SW 1271 (cell line): ENCODE data around the gene UQCC5.

Experiments used
- DNase-seq, 2 experiments: peaks; one replicate each; lab custom pipeline; 2025; lab: John Stamatoyannopoulos, UW

Gene UQCC5

DNA sequence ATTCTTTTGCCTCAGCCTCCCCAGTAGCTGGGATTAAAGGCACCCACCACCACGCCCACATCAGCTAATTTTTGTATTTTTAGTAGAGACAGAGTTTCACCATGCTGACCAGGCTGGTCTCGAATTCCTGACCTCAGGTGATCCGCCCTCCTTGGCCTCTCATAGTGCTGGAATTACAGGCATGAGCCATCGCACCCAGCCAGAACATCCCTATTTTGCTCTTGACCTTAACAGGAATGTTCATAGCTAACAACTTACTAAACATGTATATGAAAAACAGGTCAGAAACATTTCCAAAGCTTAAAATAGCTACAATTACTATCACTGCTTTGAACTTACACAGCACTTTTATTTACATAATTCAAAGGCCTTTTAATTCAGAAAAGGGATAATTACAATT is 33.7 kb downstream of the UQCC5 start:
- DNase-seq = no peak

DNA sequence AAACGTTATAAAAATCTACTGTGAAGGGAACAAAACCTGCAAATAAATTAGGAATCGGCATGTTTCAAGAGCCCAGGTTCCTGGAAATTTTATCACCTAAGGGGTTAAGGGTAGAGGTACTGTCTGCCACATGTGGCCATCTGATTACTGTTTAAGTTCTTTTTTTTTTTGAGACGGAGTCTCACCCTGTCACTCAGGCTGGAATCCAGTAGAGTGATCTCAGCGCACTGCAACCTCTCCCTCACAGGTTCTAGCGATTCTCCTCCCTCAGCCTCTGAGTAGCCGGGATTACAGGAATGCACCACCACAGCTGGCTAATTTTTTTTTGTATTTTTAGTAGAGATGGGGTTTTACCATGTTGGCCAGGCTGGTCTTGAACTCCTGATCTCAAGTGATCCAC is 35.8 kb downstream of the UQCC5 start:
- DNase-seq = no peak

DNA sequence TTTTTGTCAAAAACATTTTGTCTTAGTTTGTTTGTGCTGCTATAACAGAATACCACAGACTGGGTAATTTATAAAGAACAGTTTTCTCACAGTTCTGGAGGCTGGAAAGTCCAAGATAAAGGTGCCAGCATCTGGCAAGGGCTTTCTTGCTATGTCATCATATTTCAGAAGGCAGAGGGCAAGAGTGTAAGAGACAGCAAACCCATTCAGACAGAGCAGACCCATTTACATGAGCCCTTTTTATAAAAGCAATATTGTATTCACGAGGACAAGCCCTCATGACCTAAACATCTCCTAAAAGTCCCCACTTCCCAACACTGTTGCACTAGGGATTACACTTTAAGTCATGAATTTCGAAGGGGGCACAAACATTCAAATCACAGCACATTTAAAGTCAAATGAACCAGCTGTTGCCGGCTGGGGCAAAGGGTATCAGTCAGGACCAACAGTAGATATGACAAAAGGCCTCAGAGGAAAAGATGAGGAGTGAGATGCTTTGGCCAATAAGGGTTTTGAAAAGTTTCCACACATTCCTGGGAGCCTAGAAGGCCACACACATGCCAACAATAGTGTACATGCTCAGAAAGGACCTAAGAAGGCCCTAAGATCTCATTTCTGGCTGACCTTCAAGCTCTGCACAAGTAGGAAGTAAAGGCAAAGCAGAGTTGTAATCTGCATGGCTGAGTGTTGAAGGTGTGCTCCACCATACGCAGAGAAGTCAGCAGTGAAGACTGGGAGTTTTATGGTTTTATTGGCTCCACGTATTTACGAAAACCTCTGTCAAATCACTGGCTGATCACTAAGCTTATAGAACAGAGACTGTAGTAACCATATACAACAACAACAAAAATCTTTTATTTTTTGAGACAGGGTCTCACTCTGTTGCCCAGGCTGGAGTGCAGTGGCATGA is 37.9 kb downstream of the UQCC5 start:
- DNase-seq = no peak
